Measurements from ENCODE around the gene TMOD2.

- TF ChIP-seq POLR2AphosphoS5 (IDR thresholded peaks at IDR 0.05; ENCODE audit: low read depth, low read length) = no peak
- TF ChIP-seq POLR2A (IDR thresholded peaks at IDR 0.05; ENCODE audit: low read depth, low read length) = no peak
- no peak for TF ChIP-seq TAF1 (IDR thresholded peaks at IDR 0.05; ENCODE audit: low read depth, low read length)
Measured at GRCh38 chr15:51721199-51721960, 30.0 kb upstream of the TMOD2 start.

All from GM12891 (cell line).